HEK293T (cell line): ENCODE measurements around the gene ANKS1B.

Experiments
- CTCF ChIA-PET: fragments of 350-600 bp; formaldehyde crosslinking; extraction: SDS; loops from one replicate; lab custom pipeline; 2021; ENCODE audit warnings: antibody characterized with exemption, inconsistent platforms; lab: Yijun Ruan, JAX
- POLR2A ChIA-PET: fragments of 350-600 bp; formaldehyde crosslinking; extraction: SDS; loops from one replicate; lab custom pipeline; 2020; ENCODE audit warnings: antibody characterized with exemption, inconsistent platforms; lab: Yijun Ruan, JAX
- DNase-seq: peaks from one replicate; pipeline ENCODE4 v3.0.0; 2012; ENCODE audit warnings: mixed read lengths; ENCODE audit errors: extremely low spot score
- ARNT ChIP-seq: fragments of 450-650 bp; IDR thresholded peaks from 2 replicates; pipeline ENCODE4 v1.6.1; 2017; ENCODE audit warnings: mild to moderate bottlenecking
- BHLHE40 ChIP-seq: fragments of 450-650 bp; IDR thresholded peaks from 2 replicates; pipeline ENCODE4 v1.6.1; 2016; ENCODE audit warnings: mild to moderate bottlenecking, moderate library complexity, borderline replicate concordance
- CTBP1 ChIP-seq: fragments of 450-650 bp; IDR thresholded peaks from 2 replicates; pipeline ENCODE4 v1.6.1; 2016; ENCODE audit warnings: borderline replicate concordance
- ELF4 ChIP-seq: fragments of 450-650 bp; IDR thresholded peaks from 2 replicates; pipeline ENCODE4 v1.6.1; 2017; ENCODE audit warnings: antibody characterized with exemption
- FOXA1 ChIP-seq: fragments of 450-650 bp; IDR thresholded peaks from 2 replicates; pipeline ENCODE4 v1.6.1; 2016; ENCODE audit warnings: mild to moderate bottlenecking
- FOXK2 ChIP-seq: fragments of 450-650 bp; IDR thresholded peaks from 2 replicates; pipeline ENCODE4 v1.6.1; 2016; ENCODE audit warnings: mild to moderate bottlenecking
- FOXM1 ChIP-seq: fragments of 450-650 bp; IDR thresholded peaks from 2 replicates; pipeline ENCODE4 v1.6.1; 2017; ENCODE audit warnings: mild to moderate bottlenecking, borderline replicate concordance
- HDGF ChIP-seq: fragments of 450-650 bp; IDR thresholded peaks from 2 replicates; pipeline ENCODE4 v1.6.1; 2017; ENCODE audit warnings: antibody characterized with exemption, borderline replicate concordance
- L3MBTL2 ChIP-seq: fragments of 450-650 bp; conservative IDR thresholded peaks from 2 replicates; pipeline ENCODE4 v1.6.1; 2016; ENCODE audit warnings: mild to moderate bottlenecking
- LEF1 ChIP-seq: fragments of 450-650 bp; IDR thresholded peaks from 2 replicates; pipeline ENCODE4 v1.6.1; 2017; ENCODE audit warnings: mild to moderate bottlenecking, borderline replicate concordance
- NFRKB ChIP-seq: fragments of 450-650 bp; IDR thresholded peaks from 2 replicates; pipeline ENCODE4 v1.6.1; 2016; ENCODE audit warnings: mild to moderate bottlenecking, moderate library complexity
- PKNOX1 ChIP-seq: fragments of 450-650 bp; IDR thresholded peaks from 2 replicates; pipeline ENCODE4 v1.6.1; 2016
- SP1 ChIP-seq: fragments of 450-650 bp; IDR thresholded peaks from 2 replicates; pipeline ENCODE4 v1.6.1; 2017
- SUZ12 ChIP-seq: fragments of 450-650 bp; IDR thresholded peaks from 2 replicates; pipeline ENCODE4 v1.6.1; 2016; ENCODE audit warnings: mild to moderate bottlenecking
- TARDBP ChIP-seq: fragments of 450-650 bp; IDR thresholded peaks from 2 replicates; pipeline ENCODE4 v1.6.1; 2016
- ZNF384 ChIP-seq: fragments of 450-650 bp; IDR thresholded peaks from 2 replicates; pipeline ENCODE4 v1.6.1; 2016

ANKS1B gene

DNA sequence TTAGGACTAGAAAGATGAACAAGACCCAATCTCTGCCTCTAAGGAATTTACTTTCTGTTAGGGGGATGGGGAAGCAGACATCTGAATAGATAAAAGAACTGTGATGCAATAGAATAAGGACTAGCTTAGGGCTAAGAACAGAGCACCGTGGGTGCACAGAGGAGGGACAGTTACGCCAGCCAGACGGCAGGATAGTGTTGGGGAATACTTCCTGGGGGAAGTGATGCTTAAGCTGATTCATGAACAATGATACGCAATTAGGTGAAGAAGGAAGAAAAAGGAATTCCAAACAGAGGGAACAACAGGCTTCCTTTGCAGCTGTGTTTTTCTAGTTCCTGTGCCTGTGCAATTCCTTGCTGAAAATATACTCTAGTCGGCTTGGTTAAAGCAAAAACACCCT is 838.6 kb downstream of the ANKS1B start:
- TF ChIP-seq ELF4 = no peak
- no peak for TF ChIP-seq HDGF
- TF ChIP-seq PKNOX1 = no peak
- TF ChIP-seq ZNF384 = no peak
- CTCF ChIA-PET = no interaction called here
- POLR2A ChIA-PET = no interaction called here
- no peak for DNase-seq

- TF ChIP-seq ARNT = no peak
- no peak for TF ChIP-seq ZNF384
- TF ChIP-seq ELF4 = no peak
- no peak for TF ChIP-seq SUZ12
- no peak for TF ChIP-seq FOXA1
- no peak for TF ChIP-seq PKNOX1
- no peak for DNase-seq
- ChIA-PET CTCF (no interaction called here), POLR2A (no interaction called here)
Observed at GRCh38 chr12:99142651-99143050, 842.1 kb downstream of the ANKS1B start.

GRCh38 chr12:99140017-99140720 is 844.6 kb downstream of the ANKS1B start:
- no peak for DNase-seq
- ChIA-PET POLR2A (no interaction called here), CTCF (no interaction called here)
- TF ChIP-seq ZNF384 (no peak), CTBP1 (no peak), FOXA1 (no peak), SUZ12 (no peak), BHLHE40 (no peak), ELF4 (no peak), L3MBTL2 (no peak), NFRKB (no peak), FOXM1 (no peak), ARNT (no peak), PKNOX1 (no peak), LEF1 (no peak), FOXK2 (no peak)

- CTCF ChIA-PET = interaction anchor here (0.9 kb wide), 1 partner anchor 10 kb away, joined by 3 read pairs; no protein-coding TSS in a partner anchor
- TF ChIP-seq SUZ12 (no peak), LEF1 (no peak), ELF4 (no peak), L3MBTL2 (no peak), NFRKB (no peak), FOXA1 (no peak), SP1 (no peak), PKNOX1 (no peak), TARDBP (no peak), ZNF384 (no peak), HDGF (no peak), FOXM1 (no peak), CTBP1 (no peak)
- DNase-seq = no peak
- POLR2A ChIA-PET = no interaction called here
Observed at GRCh38 chr12:99138393-99138792, 846.3 kb downstream of the ANKS1B start.

DNA sequence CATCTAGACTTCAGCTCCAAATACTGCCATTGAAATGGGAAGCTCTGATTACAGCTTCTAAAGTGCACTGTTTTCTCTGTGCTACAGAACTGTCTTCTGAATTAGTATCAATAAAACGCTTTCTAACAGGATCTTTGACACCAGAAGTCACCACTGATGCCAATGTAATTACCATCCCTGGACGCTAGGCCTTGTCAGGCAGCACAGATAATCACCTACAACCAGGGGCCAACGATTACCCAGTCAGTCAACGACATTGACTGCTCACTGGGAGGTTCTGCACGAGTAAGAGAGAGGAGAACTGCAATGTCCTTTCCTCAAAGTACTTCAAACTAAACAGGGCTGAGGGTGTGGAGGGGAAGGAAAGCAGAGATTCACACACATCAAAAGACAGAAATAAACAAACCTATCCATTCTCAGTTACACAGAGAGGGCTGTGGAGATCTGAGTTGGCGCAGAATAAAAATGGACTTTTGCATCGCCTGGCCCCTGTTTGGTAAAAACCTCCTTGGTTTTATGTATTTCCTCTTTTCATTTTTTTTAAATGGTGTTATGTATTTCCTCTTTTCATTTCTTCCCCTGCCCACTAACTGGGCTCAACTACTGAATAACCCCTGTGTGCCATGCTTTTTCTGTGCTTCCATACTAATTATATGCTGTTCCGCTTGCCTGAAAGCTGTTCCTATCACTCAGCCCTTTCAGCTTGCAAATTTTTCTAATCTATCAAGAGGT is 847.4 kb downstream of the ANKS1B start:
- no peak for TF ChIP-seq SUZ12
- TF ChIP-seq NFRKB = no peak
- TF ChIP-seq BHLHE40 = no peak
- TF ChIP-seq LEF1 = no peak
- no peak for TF ChIP-seq ZNF384
- TF ChIP-seq FOXM1 = no peak
- TF ChIP-seq FOXA1 = no peak
- TF ChIP-seq ARNT = no peak
- no peak for TF ChIP-seq FOXK2
- no peak for TF ChIP-seq CTBP1
- TF ChIP-seq TARDBP = no peak
- no peak for TF ChIP-seq L3MBTL2
- no peak for TF ChIP-seq PKNOX1
- ChIA-PET CTCF (no interaction called here), POLR2A (no interaction called here)
- no peak for DNase-seq
